Gastroesophageal sphincter (tissue), 3 donors: ENCODE data around the gene MMEL1.

ENCODE experiments used
- POLR2A ChIP-seq, 2 donors: fragments of 450-650 bp; IDR thresholded peaks; one replicate each; pipeline ENCODE4 v1.6.1; 2017; ENCODE audit warnings: antibody characterized with exemption in 2 of 2, mild to moderate bottlenecking in 2 of 2, moderate library complexity in 1 of 2
- POLR2AphosphoS5 ChIP-seq: sonication (generic); formaldehyde crosslinking; IDR thresholded peaks from one replicate; pipeline ENCODE4 v1.6.1; 2017; ENCODE audit warnings: antibody characterized with exemption
- TF ChIP-seq, protein P1 (sequence below), 4 experiments: fragments of 200-600 bp in 2 of 4; fragments of 450-650 bp in 2 of 4; sonication (generic) in 1 of 4; IDR thresholded peaks; one replicate each; pipeline ENCODE4 v1.5.1; 2017 to 2019; ENCODE audit warnings: antibody characterized with exemption in 4 of 4, mild to moderate bottlenecking in 2 of 4, moderate library complexity in 2 of 4

DNA sequence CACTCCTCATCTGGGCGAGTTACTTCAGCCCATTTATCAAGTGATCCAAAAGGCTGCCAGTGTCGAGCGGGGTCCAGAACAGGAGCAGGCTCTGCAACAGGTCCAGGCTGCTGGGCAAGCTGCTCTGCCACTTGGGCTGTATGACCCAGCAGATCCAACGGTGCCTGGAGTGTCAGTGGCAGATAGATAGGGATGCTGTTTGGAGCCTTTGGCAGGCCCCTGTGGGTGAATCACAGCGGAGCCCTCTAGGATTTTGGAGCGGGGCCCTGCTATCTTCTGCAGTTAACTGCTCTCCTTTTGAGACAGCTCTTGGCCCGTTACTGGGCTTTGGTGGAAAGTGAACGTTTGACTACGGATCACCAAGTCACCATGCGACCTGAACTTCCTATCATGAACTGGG, 7.5 kb downstream of the MMEL1 start:
- TF ChIP-seq, protein P1, sequence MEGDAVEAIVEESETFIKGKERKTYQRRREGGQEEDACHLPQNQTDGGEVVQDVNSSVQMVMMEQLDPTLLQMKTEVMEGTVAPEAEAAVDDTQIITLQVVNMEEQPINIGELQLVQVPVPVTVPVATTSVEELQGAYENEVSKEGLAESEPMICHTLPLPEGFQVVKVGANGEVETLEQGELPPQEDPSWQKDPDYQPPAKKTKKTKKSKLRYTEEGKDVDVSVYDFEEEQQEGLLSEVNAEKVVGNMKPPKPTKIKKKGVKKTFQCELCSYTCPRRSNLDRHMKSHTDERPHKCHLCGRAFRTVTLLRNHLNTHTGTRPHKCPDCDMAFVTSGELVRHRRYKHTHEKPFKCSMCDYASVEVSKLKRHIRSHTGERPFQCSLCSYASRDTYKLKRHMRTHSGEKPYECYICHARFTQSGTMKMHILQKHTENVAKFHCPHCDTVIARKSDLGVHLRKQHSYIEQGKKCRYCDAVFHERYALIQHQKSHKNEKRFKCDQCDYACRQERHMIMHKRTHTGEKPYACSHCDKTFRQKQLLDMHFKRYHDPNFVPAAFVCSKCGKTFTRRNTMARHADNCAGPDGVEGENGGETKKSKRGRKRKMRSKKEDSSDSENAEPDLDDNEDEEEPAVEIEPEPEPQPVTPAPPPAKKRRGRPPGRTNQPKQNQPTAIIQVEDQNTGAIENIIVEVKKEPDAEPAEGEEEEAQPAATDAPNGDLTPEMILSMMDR (IDR thresholded peaks at IDR 0.05), result no peak
- TF ChIP-seq POLR2AphosphoS5 (no peak), POLR2A (IDR thresholded peaks at IDR 0.05) (no peak)
